HG03354 (cell line): ENCODE measurements around the gene CRAMP1.
A peak's percentile ranks its signal among the peaks of the same experiment; 100 is the strongest.

Source experiments
- ATAC-seq: cut with Tn5 transposase; IDR thresholded peaks from one replicate; pipeline ENCODE4 v1.9.1; 2021; ENCODE audit warnings: mild to moderate bottlenecking; ENCODE audit not compliant: unreplicated experiment, poor library complexity, severe bottlenecking

CRAMP1 gene

GRCh38 chr16:1597154-1597553 is 15.0 kb upstream of the CRAMP1 start:
- no peak for ATAC-seq

- ATAC-seq, result no peak
Measured at GRCh38 chr16:1601031-1601430, 11.1 kb upstream of the CRAMP1 start.

- ATAC-seq, result no peak
Measured at GRCh38 chr16:1601489-1601888, 10.7 kb upstream of the CRAMP1 start.

GRCh38 chr16:1602285-1602684 is 9.9 kb upstream of the CRAMP1 start:
- ATAC-seq, result no peak

GRCh38 chr16:1606774-1607173 is 5.4 kb upstream of the CRAMP1 start:
- ATAC-seq, result no peak

GRCh38 chr16:1607971-1608370 is 4.2 kb upstream of the CRAMP1 start:
- no peak for ATAC-seq

- peak; percentile 47 for ATAC-seq
Measured at GRCh38 chr16:1610071-1610898, 1.9 kb upstream of the CRAMP1 start.

GRCh38 chr16:1610899-1611632 is 1.1 kb upstream of the CRAMP1 start:
- ATAC-seq, result peak; percentile 6

GRCh38 chr16:1613211-1613622 is 1.1 kb downstream of the CRAMP1 start:
- ATAC-seq, result no peak

GRCh38 chr16:1613728-1614455 is 1.7 kb downstream of the CRAMP1 start:
- ATAC-seq, result no peak

GRCh38 chr16:1614456-1615102 is 2.4 kb downstream of the CRAMP1 start:
- no peak for ATAC-seq

GRCh38 chr16:1615761-1616160 is 3.6 kb downstream of the CRAMP1 start:
- ATAC-seq, result no peak

- ATAC-seq, result no peak
Measured at GRCh38 chr16:1619976-1620375, 7.8 kb downstream of the CRAMP1 start.

GRCh38 chr16:1620391-1620790 is 8.2 kb downstream of the CRAMP1 start:
- no peak for ATAC-seq

GRCh38 chr16:1621851-1622250 is 9.7 kb downstream of the CRAMP1 start:
- ATAC-seq, result no peak

- no peak for ATAC-seq
Measured at GRCh38 chr16:1626327-1626726, 14.2 kb downstream of the CRAMP1 start.

- no peak for ATAC-seq
Measured at GRCh38 chr16:1626776-1627175, 14.6 kb downstream of the CRAMP1 start.

GRCh38 chr16:1630450-1631213 is 18.5 kb downstream of the CRAMP1 start:
- no peak for ATAC-seq

- no peak for ATAC-seq
Measured at GRCh38 chr16:1631230-1631629, 19.1 kb downstream of the CRAMP1 start.
